A549 (cell line): ENCODE results near the gene SAMD3. TPM values are rescaled to one million over a fixed set of nuclear protein-coding genes. Genes with fewer than 3 reads are reported as not detected.

ENCODE experiments used
- ATAC-seq, 2 experiments: fragments of 200-7000 bp in 1 of 2; fragments of >200 bp in 1 of 2; cut with Nextera tagmentation in 1 of 2; cut with Tn5 transposase in 1 of 2; 3 replicates each; pipeline versions ENCODE4 v1.8.0 to v1.9.1; 2018 to 2020; ENCODE audit warnings: mild to moderate bottlenecking in 1 of 2, moderate library complexity in 1 of 2
- CTCF ChIA-PET: fragments of 300-600 bp; sonication (Branson Sonifier 250); formaldehyde crosslinking; extraction: SDS; loops from one replicate; lab custom pipeline; 2021; ENCODE audit warnings: antibody characterized with exemption, inconsistent platforms; lab: Yijun Ruan, JAX
- POLR2A ChIA-PET: fragments of 350-600 bp; formaldehyde crosslinking; extraction: SDS; loops from one replicate; lab custom pipeline; 2021; ENCODE audit warnings: antibody characterized with exemption, inconsistent platforms; lab: Yijun Ruan, JAX
- DNase-seq, 2 experiments: peaks; one replicate each; pipeline versions ENCODE4 v3.0.0 to v3.0.0-alpha.2; 2011 to 2016; ENCODE audit warnings: low read depth in 1 of 2, low spot score in 1 of 2
- FAIRE-seq: peaks from 2 replicates; lab custom pipeline; 2011; peaks lifted over from hg19 to GRCh38; lab: Jason Lieb, UNC
- H3K27ac ChIP-seq, 2 experiments: fragments of >200 bp; sonication (Bioruptor Twin); formaldehyde crosslinking; 3 replicates each; pipeline ENCODE4 v1.5.1; 2016 to 2017
- H3K4me1 ChIP-seq: fragments of >200 bp; sonication (Bioruptor Twin); formaldehyde crosslinking; 3 replicates; pipeline ENCODE4 v1.6.1; 2016
- H3K4me2 ChIP-seq: fragments of >200 bp; sonication (Bioruptor Twin); formaldehyde crosslinking; 3 replicates; pipeline ENCODE4 v1.6.1; 2016
- H3K4me3 ChIP-seq: fragments of >200 bp; sonication (Bioruptor Twin); formaldehyde crosslinking; 3 replicates; pipeline ENCODE4 v1.5.1; 2016
- H3K9me3 ChIP-seq: fragments of >200 bp; sonication (Bioruptor Twin); formaldehyde crosslinking; 3 replicates; pipeline ENCODE4 v1.6.1; 2016
- BHLHE40 ChIP-seq: IDR thresholded peaks from 2 replicates; pipeline ENCODE4 v1.6.1; 2012; ENCODE audit warnings: low read depth, low read length, inconsistent platforms
- CBX2 ChIP-seq: fragments of 200-600 bp; sonication (generic); IDR thresholded peaks from 2 replicates; pipeline ENCODE4 v1.6.1; 2016; ENCODE audit warnings: low read depth, mild to moderate bottlenecking, borderline replicate concordance
- CBX8 ChIP-seq: fragments of 200-600 bp; sonication (generic); IDR thresholded peaks from 2 replicates; pipeline ENCODE4 v1.6.1; 2016
- E2F6 ChIP-seq: IDR thresholded peaks from 2 replicates; pipeline ENCODE4 v1.6.1; 2012; ENCODE audit warnings: low read depth, borderline replicate concordance
- ELK1 ChIP-seq: fragments of 150-350 bp; IDR thresholded peaks from 2 replicates; pipeline ENCODE4 v1.6.1; 2014; ENCODE audit warnings: low read depth, mild to moderate bottlenecking, low read length
- ESRRA ChIP-seq: fragments of 150-350 bp; IDR thresholded peaks from 2 replicates; pipeline ENCODE4 v1.6.1; 2014; ENCODE audit warnings: mild to moderate bottlenecking, low read length, borderline replicate concordance
- HDAC2 ChIP-seq: fragments of 200-600 bp; sonication (generic); IDR thresholded peaks from 2 replicates; pipeline ENCODE4 v1.6.1; 2016
- HES2 ChIP-seq: fragments of >200 bp; sonication (Bioruptor Twin); formaldehyde crosslinking; IDR thresholded peaks from 2 replicates; pipeline ENCODE4 v1.6.1; 2016
- HEYL ChIP-seq: fragments of 250-450 bp; sonication (Bioruptor Pico); IDR thresholded peaks from 2 replicates; pipeline ENCODE4 v1.8.0; 2021; ENCODE audit warnings: mild to moderate bottlenecking, moderate library complexity
- HMGXB4 ChIP-seq: fragments of 250-450 bp; sonication (Bioruptor Pico); IDR thresholded peaks from 2 replicates; pipeline ENCODE4 v1.5.0; 2021; ENCODE audit warnings: mild to moderate bottlenecking, moderate library complexity, borderline replicate concordance
- JUN ChIP-seq, 2 experiments: fragments of >200 bp; sonication (Bioruptor Twin); formaldehyde crosslinking; IDR thresholded peaks; 2 replicates in 1 of 2; 3 replicates in 1 of 2; pipeline ENCODE4 v1.6.1; 2016 to 2017
- MAFK ChIP-seq: fragments of 450-650 bp; IDR thresholded peaks from 2 replicates; pipeline ENCODE4 v1.6.1; 2014; ENCODE audit not compliant: partially characterized antibody
- MAX ChIP-seq: IDR thresholded peaks from 2 replicates; pipeline ENCODE4 v1.6.1; 2012
- MAZ ChIP-seq: fragments of 150-350 bp; IDR thresholded peaks from 2 replicates; pipeline ENCODE4 v1.6.1; 2014; ENCODE audit warnings: antibody characterized with exemption, low read depth, low read length, borderline replicate concordance
- MYC ChIP-seq: IDR thresholded peaks from 2 replicates; pipeline ENCODE4 v1.6.1; 2012; ENCODE audit warnings: mild to moderate bottlenecking, inconsistent platforms, low read length, improper control_type of control experiment, borderline replicate concordance
- NR3C1 ChIP-seq: fragments of >200 bp; sonication (Bioruptor Twin); formaldehyde crosslinking; IDR thresholded peaks from 3 replicates; pipeline ENCODE4 v1.6.1; 2017
- PBX3 ChIP-seq: IDR thresholded peaks from 2 replicates; pipeline ENCODE4 v1.6.1; 2012
- PHF8 ChIP-seq: fragments of 200-600 bp; sonication (generic); IDR thresholded peaks from 2 replicates; pipeline ENCODE4 v1.6.1; 2016; ENCODE audit warnings: low read depth, mild to moderate bottlenecking, antibody characterized with exemption, moderate library complexity, borderline replicate concordance
- POLR2A ChIP-seq: IDR thresholded peaks from 2 replicates; pipeline ENCODE4 v1.6.1; 2012; ENCODE audit warnings: mild to moderate bottlenecking, low read length
- RAD21 ChIP-seq, 2 experiments: fragments of >200 bp in 1 of 2; sonication (Bioruptor Twin) in 1 of 2; formaldehyde crosslinking in 1 of 2; IDR thresholded peaks in 1 of 2; conservative IDR thresholded peaks in 1 of 2; 2 replicates in 1 of 2; 3 replicates in 1 of 2; pipeline ENCODE4 v1.6.1; 2012 to 2018; ENCODE audit warnings: inconsistent platforms in 1 of 2
- RARB ChIP-seq: fragments of 250-450 bp; sonication (Bioruptor Pico); IDR thresholded peaks from 2 replicates; pipeline ENCODE4 v1.8.0; 2021; ENCODE audit warnings: mild to moderate bottlenecking, moderate library complexity
- REST ChIP-seq: fragments of 200-600 bp; sonication (generic); IDR thresholded peaks from 2 replicates; pipeline ENCODE4 v1.6.1; 2016; ENCODE audit warnings: antibody characterized with exemption, mild to moderate bottlenecking, moderate library complexity
- RFX5 ChIP-seq: fragments of 450-650 bp; IDR thresholded peaks from 2 replicates; pipeline ENCODE4 v1.7.1; 2014; ENCODE audit warnings: antibody characterized with exemption, mild to moderate bottlenecking, moderate library complexity
- RNF2 ChIP-seq: fragments of 200-600 bp; sonication (generic); IDR thresholded peaks from 2 replicates; pipeline ENCODE4 v1.6.1; 2016; ENCODE audit warnings: low read depth, mild to moderate bottlenecking, antibody characterized with exemption, moderate library complexity, borderline replicate concordance
- USF2 ChIP-seq: fragments of 450-650 bp; IDR thresholded peaks from 2 replicates; pipeline ENCODE4 v1.6.1; 2014; ENCODE audit warnings: antibody characterized with exemption
- ZC3H11A ChIP-seq: fragments of 450-650 bp; IDR thresholded peaks from 2 replicates; pipeline ENCODE4 v1.6.1; 2014; ENCODE audit warnings: antibody characterized with exemption, mild to moderate bottlenecking
- ZNF302 ChIP-seq: fragments of 250-450 bp; sonication (Bioruptor Pico); IDR thresholded peaks from 2 replicates; pipeline ENCODE4 v1.9.0; 2021; ENCODE audit warnings: inconsistent platforms, mild to moderate bottlenecking, moderate library complexity
- WGBS: methylation state at CpG from one replicate; pipeline ENCODE4 v1.1.6; 2017; ENCODE audit errors: missing lambda C conversion rate; 5-methylcytosine and 5-hydroxymethylcytosine counted together
- polyA plus RNA-seq, 4 experiments: library from polyadenylated mRNA; depleted of rRNA in 3 of 4; stranded (reverse); fragments of >200 nt; fragmentation: RNase III in 1 of 4; extraction: RNeasy Plus Mini Kit Qiagen cat#74134 plus additional on column Dnase treatment in 1 of 4; gene quantifications; 2 replicates in 3 of 4; 3 replicates in 1 of 4; pipeline ENCODE4 v1.2.3, GENCODE V29; 2011 to 2017

The SAMD3 gene
- polyA plus RNA-seq, 2 of the 4 experiments (the other 2 are of a cell fraction), result not detected

GRCh38 chr6:130203370-130203769, 19.4 kb downstream of the SAMD3 start:
- Histone ChIP-seq H3K9me3 (no peaks in the 10 kb centered on the region), H3K4me3 (no peak overlapping the region), H3K4me2 (no peak overlapping the region)
- WGBS, result 33% methylated on average over 1 of the region's 1 CpG
- DNase-seq (no peak), ATAC-seq (no peak)
- TF ChIP-seq CBX8 (no peak), RAD21 (conservative IDR thresholded peaks at IDR 0.05 in 1 of 2, IDR thresholded peaks at IDR 0.05 in 1 of 2) (no peak), RARB (CRISPR knock-in tag) (no peak), NR3C1 (no peak), E2F6 (no peak), ESRRA (no peak), USF2 (no peak), MAX (no peak), HES2 (no peak), HMGXB4 (CRISPR knock-in tag) (no peak), ZC3H11A (no peak), HDAC2 (no peak), ZNF302 (CRISPR knock-in tag) (no peak), REST (no peak), BHLHE40 (no peak), JUN (IDR thresholded peaks at IDR 0.05) (no peak), PHF8 (no peak)
- TF ChIP-seq, all 56 proteins: peak for 0
- no peak overlapping the region for H3K27ac ChIP-seq
- ChIA-PET CTCF (no interaction called here), POLR2A (no interaction called here)
- FAIRE-seq, result no peak
- no peaks in the 10 kb centered on the region for H3K4me1 ChIP-seq

GRCh38 chr6:130202782-130203181, 20.0 kb downstream of the SAMD3 start:
- no peak overlapping the region for H3K4me2 ChIP-seq
- no peak overlapping the region for H3K4me3 ChIP-seq
- DNase-seq (no peak), ATAC-seq (no peak), FAIRE-seq (no peak)
- POLR2A ChIA-PET, result no interaction called here
- H3K27ac ChIP-seq, result no peak overlapping the region
- H3K9me3 ChIP-seq, result no peaks in the 10 kb centered on the region
- WGBS, result 20% methylated on average over 6 of the region's 6 CpGs
- CTCF ChIA-PET, result no interaction called here
- no peaks in the 10 kb centered on the region for H3K4me1 ChIP-seq
- TF ChIP-seq PBX3 (no peak), POLR2A (no peak), HEYL (CRISPR knock-in tag) (no peak), MAZ (no peak), MYC (no peak), HDAC2 (no peak), ELK1 (no peak), CBX2 (no peak), RNF2 (no peak), MAFK (no peak), RFX5 (no peak)
